Activated T-cell treated with anti-CD3 and anti-CD28 coated beads, Interleukin-2, amount 50 U/mL, for 24 hours (primary cell): ENCODE results near the gene RELT.

Experiments
- DNase-seq: peaks from one replicate; pipeline ENCODE4 v3.0.0-alpha.2; 2020
- H3K27ac Mint-ChIP-seq: 2 replicates; pipeline ENCODE4 v1.8.0; 2020; ENCODE audit warnings: mild to moderate bottlenecking, mixed read lengths
- H3K27me3 Mint-ChIP-seq: 2 replicates; pipeline ENCODE4 v1.8.0; 2020; ENCODE audit warnings: mixed read lengths
- H3K36me3 Mint-ChIP-seq: 2 replicates; pipeline ENCODE4 v1.8.0; 2020; ENCODE audit warnings: low read depth, mixed read lengths
- H3K4me1 Mint-ChIP-seq: 2 replicates; pipeline ENCODE4 v1.8.0; 2020; ENCODE audit warnings: low read depth, mixed read lengths
- H3K4me3 Mint-ChIP-seq: 2 replicates; pipeline ENCODE4 v1.8.0; 2020; ENCODE audit warnings: mild to moderate bottlenecking, moderate library complexity, mixed read lengths
- H3K9me3 Mint-ChIP-seq: 2 replicates; pipeline ENCODE4 v1.8.0; 2020; ENCODE audit warnings: mixed read lengths

The RELT gene

DNA sequence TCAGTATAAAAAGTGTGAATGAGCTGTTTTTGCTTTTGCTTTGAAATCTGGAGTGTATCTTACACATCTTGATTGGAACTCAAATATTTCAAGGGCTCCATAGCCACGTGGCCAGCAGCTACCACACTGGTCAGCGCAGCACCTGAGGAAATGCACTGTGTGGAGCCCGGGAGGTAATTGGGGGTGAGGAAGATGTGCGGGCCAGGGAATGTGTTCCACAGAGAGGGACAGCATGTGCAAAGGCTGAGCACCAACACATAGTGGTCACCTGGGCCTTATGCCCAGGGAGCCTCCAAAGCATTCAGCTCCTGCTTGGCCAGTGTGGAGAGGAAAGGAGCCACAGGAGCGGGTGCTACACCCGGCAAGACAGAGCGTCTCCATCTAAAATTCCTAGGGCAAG is 20.8 kb downstream of the RELT start:
- Mint-ChIP-seq H3K27me3 (no peaks in the 10 kb centered on the region), H3K4me3 (no peak overlapping the region), H3K27ac (no peak overlapping the region), H3K4me1 (no peaks in the 10 kb centered on the region), H3K9me3 (no peaks in the 10 kb centered on the region), H3K36me3 (peaks cover 82% of the 10 kb centered on the region)
- no peak for DNase-seq

GRCh38 chr11:73397468-73398131 is 21.4 kb downstream of the RELT start:
- peak overlapping the region; percentile 47 for H3K27ac Mint-ChIP-seq
- DNase-seq = no peak
- H3K27me3 Mint-ChIP-seq = no peaks in the 10 kb centered on the region
- no peaks in the 10 kb centered on the region for H3K4me1 Mint-ChIP-seq
- H3K9me3 Mint-ChIP-seq = no peaks in the 10 kb centered on the region
- peaks cover 76% of the 10 kb centered on the region for H3K36me3 Mint-ChIP-seq
- H3K4me3 Mint-ChIP-seq = no peak overlapping the region

DNA sequence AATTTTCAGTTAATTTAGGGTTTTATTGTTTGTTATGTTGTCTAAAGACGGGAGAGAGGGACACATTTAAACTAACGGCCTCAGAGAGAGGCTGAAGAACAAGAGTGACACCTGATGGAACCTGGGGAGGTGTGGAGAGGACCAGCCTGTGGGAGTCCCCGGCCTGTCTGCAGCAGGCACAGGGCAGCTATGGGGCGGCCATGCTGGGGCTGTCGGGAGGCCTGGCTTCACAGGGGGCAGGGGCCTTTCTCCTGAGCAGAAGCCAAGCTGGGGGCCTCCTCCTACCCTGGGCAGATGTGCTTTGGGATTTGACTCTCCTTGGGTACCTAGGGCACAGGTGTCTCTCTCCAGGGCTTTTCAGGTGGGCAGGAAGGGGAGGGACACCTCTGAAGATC is 21.9 kb downstream of the RELT start:
- no peak for DNase-seq
- Mint-ChIP-seq H3K9me3 (no peaks in the 10 kb centered on the region), H3K27me3 (no peaks in the 10 kb centered on the region), H3K4me3 (no peak overlapping the region), H3K4me1 (no peaks in the 10 kb centered on the region), H3K36me3 (peaks cover 72% of the 10 kb centered on the region), H3K27ac (peak overlapping the region; percentile 47)

- DNase-seq = no peak
- Mint-ChIP-seq H3K27me3 (no peaks in the 10 kb centered on the region), H3K4me1 (no peaks in the 10 kb centered on the region), H3K4me3 (no peak overlapping the region), H3K36me3 (peaks cover 66% of the 10 kb centered on the region), H3K9me3 (no peaks in the 10 kb centered on the region), H3K27ac (peak overlapping the region; percentile 82)
These were observed 22.5 kb downstream of the RELT start for GRCh38 chr11:73398721-73399120.

DNA sequence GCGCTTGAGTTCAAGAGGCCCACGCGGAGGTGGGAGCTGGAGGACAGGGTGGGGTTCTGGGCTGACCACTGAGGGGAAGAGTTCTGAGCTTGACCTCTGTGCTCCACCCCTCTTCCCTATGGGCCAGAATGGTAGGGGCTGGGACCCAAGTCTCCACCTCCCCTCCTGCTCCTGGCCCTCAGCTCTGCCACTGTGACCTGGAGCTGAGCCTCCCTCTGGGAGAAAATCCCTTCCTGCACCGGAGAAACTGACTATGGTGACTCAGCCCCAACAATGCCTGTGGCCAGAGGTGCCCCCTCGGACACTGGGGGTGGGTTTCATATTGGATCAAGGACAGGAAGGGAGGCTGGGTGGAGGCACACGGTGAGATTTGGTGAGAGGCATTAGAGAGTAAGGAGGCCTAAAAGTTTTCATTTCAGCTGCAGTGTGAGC is 23.0 kb downstream of the RELT start:
- no peaks in the 10 kb centered on the region for H3K9me3 Mint-ChIP-seq
- peaks cover 62% of the 10 kb centered on the region for H3K36me3 Mint-ChIP-seq
- no peak overlapping the region for H3K4me3 Mint-ChIP-seq
- peak; percentile 26 for DNase-seq
- H3K27ac Mint-ChIP-seq = peak overlapping the region; percentile 82
- no peaks in the 10 kb centered on the region for H3K27me3 Mint-ChIP-seq
- no peaks in the 10 kb centered on the region for H3K4me1 Mint-ChIP-seq

DNA sequence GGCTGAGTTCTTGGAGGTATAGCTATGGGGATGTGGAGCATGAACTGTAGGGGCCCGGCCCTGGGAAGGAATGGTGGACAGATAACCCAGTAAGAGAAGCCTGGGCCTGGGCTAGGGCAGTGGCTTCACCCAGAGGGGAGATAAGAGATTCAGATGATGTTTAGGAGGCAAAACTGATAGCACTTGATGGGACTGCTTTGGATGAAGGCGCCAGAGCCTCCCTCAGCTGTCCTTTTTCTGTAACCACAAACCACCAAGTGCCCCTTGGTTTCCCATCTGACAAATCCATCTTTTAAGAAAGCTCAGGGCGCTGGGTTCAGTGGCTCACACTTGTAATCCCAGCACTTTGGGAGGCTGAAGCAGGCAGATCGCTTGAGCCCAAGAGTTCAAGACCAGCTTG is 23.4 kb downstream of the RELT start:
- Mint-ChIP-seq H3K27me3 (no peaks in the 10 kb centered on the region), H3K9me3 (no peaks in the 10 kb centered on the region), H3K4me1 (no peaks in the 10 kb centered on the region), H3K27ac (peak overlapping the region; percentile 82), H3K36me3 (peaks cover 57% of the 10 kb centered on the region), H3K4me3 (no peak overlapping the region)
- DNase-seq = no peak

DNA sequence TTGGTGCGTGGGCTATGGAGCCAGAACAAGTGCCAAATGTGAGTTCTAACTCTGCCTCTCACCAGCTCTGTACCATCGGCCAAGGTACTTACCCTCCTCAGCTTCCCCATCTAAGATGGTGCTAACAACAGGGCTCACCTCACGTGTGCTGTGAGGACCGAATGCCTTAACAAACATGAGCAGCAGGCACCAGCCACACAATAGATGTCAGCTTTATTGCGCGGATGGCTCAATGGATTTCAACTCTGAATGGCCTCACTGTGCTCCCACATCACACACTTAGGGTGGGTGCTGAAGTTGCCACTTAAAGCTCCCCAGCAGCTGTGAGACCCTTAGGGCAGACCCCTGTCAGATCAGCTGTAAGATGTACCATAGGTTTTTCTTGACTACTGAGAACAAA is 24.1 kb downstream of the RELT start:
- Mint-ChIP-seq H3K27me3 (no peaks in the 10 kb centered on the region), H3K36me3 (peaks cover 55% of the 10 kb centered on the region), H3K4me1 (no peaks in the 10 kb centered on the region), H3K4me3 (no peak overlapping the region), H3K27ac (peak overlapping the region; percentile 82), H3K9me3 (no peaks in the 10 kb centered on the region)
- DNase-seq = no peak

DNA sequence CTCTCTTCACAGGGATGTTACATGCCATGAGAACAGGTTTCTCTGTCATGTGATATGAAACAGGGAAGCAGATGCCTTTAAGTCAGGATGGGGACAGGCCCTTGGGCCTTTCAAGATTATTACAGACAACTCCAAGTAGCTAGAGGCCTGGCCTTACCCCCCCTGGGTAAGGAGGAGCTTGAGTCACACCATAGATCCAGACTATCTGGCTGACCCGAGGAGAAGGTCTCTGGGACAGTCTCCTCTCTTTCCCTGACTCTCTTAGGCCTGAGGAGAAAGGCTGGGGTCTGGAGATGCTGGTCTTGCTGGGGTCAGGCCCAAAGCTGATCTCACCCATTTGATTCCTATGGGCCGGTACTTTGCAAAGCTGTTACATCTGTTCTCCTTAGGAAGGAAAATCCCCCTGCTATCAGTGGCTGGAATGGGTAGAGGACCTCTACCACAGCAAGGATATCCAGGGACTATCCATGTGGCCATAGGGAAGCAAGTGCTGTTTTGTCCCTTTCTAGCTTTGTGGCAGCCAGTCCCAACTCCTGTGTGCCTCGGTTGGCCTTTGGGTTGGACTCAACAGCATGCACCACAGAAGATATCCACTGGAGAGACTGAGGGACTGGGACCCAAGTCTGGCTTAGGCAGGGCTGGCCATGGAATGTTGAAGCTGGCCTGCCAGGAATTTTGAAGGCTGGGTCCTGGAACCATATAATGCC is 25.2 kb downstream of the RELT start:
- peak; percentile 27 for DNase-seq
- H3K27ac Mint-ChIP-seq = peak overlapping the region; percentile 61

GRCh38 chr11:73401924-73402833 is 26.0 kb downstream of the RELT start:
- Mint-ChIP-seq H3K4me1 (no peaks in the 10 kb centered on the region), H3K27me3 (no peaks in the 10 kb centered on the region), H3K36me3 (peaks cover 52% of the 10 kb centered on the region)

More for the DNA sequence above, 25.2 kb downstream of the RELT start:
- Mint-ChIP-seq H3K36me3 (peaks cover 55% of the 10 kb centered on the region), H3K4me3 (no peak overlapping the region), H3K27me3 (no peaks in the 10 kb centered on the region), H3K4me1 (no peaks in the 10 kb centered on the region), H3K9me3 (no peaks in the 10 kb centered on the region)

DNA sequence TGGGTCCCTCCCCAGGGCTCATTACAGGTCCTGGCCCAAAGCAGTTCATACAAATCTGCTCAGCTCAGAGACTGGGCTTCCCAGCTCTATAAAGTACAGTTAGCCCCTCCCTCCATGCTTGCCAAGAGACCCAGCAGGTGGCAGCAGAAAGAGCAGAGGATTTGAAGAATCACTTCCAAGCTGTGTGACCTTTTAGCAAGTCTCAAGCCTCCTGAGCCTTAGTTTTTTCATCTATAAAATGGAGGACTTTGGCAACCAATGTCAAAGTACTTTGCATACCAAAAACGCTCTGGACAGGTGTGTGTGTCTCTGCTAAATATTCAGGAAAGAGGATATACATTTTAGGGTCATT is 26.6 kb downstream of the RELT start:
- Mint-ChIP-seq H3K27ac (peak overlapping the region; percentile 17), H3K9me3 (no peaks in the 10 kb centered on the region), H3K4me3 (no peak overlapping the region), H3K36me3 (peaks cover 52% of the 10 kb centered on the region), H3K27me3 (no peaks in the 10 kb centered on the region), H3K4me1 (no peaks in the 10 kb centered on the region)
- peak; percentile 31 for DNase-seq

More at GRCh38 chr11:73401924-73402833, 26.0 kb downstream of the RELT start:
- Mint-ChIP-seq H3K9me3 (no peaks in the 10 kb centered on the region), H3K27ac (peak overlapping the region; percentile 47), H3K4me3 (no peak overlapping the region)
- DNase-seq = peak; percentile 29

DNA sequence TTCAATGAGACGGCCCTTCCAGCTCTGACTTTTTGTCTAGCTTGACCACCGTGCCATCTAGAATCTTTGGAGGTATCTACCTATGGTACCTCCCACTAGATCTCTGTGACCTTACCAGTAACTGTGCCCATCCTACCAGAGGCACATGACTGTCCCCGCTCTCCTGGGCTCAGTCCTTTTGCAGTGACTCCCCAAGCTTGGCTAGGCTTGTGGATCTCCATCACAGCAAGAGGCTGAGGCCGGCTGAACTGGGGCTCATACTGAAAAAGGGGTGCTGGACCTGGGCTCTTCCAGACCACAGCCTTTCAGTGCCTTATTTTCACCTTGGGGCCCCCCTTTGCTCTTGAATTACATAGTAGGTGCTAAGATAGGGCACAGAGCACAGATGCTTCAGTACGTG is 27.3 kb downstream of the RELT start:
- no peak for DNase-seq
- Mint-ChIP-seq H3K27me3 (no peaks in the 10 kb centered on the region), H3K4me3 (no peak overlapping the region), H3K27ac (peak overlapping the region; percentile 27), H3K36me3 (peaks cover 52% of the 10 kb centered on the region), H3K9me3 (no peaks in the 10 kb centered on the region), H3K4me1 (no peaks in the 10 kb centered on the region)

DNA sequence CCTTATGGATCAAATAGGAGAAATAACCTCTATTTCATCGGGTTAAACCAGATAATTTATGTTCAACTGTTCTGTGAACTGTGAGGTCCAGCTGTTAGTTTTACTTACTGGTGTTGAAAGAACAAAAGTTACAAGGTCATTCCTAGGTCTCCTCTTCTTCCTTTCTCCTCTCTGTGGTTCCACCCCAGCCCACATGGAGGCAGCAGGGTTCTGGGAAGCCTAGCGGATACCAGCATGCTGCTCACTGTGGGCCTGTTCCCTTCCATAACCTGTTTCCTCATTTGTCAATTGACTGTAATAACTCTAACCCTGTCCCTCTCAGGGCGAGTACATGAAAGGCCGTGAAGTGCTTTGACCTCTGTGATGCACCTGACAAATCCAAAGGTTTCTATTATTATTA is 27.8 kb downstream of the RELT start:
- H3K4me1 Mint-ChIP-seq = no peaks in the 10 kb centered on the region

DNA sequence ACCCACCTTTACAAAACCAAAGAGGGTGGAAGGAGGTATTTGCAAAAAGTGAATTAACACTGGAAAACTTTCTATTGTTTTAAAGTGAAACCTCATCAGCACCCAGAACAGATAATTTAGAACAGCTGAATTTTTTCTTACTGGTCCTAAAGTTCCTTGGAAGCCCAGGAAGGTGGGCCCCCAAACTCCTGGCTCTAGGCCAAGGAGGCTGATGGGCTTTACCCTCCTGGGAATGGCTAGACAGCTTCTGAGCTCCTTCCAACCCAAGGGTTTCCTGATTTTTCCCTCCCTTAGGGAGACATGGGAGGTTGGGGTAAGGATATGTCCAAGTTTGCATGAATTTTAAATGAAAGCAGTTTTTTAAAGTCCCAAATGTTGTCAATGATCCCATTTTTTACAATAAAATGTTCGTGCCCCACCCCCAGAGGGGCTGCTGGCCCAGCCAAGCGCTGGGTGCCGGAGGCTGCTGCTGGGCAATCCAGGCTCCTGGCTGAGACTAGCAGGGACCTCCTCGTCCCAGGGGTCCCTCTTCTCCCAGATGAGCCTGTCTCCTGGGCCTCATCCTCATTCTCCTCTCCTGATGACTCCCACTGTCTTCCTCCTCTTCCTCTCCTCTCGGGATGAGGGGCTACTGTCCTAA is 28.4 kb downstream of the RELT start:
- Mint-ChIP-seq H3K27ac (no peak overlapping the region), H3K27me3 (no peaks in the 10 kb centered on the region), H3K4me1 (no peaks in the 10 kb centered on the region), H3K36me3 (peaks cover 51% of the 10 kb centered on the region), H3K4me3 (no peak overlapping the region), H3K9me3 (no peaks in the 10 kb centered on the region)
- no peak for DNase-seq

More for the DNA sequence above, 27.8 kb downstream of the RELT start:
- DNase-seq = no peak
- no peak overlapping the region for H3K4me3 Mint-ChIP-seq
- no peak overlapping the region for H3K27ac Mint-ChIP-seq
- no peaks in the 10 kb centered on the region for H3K9me3 Mint-ChIP-seq
- H3K27me3 Mint-ChIP-seq = no peaks in the 10 kb centered on the region
- peaks cover 51% of the 10 kb centered on the region for H3K36me3 Mint-ChIP-seq

DNA sequence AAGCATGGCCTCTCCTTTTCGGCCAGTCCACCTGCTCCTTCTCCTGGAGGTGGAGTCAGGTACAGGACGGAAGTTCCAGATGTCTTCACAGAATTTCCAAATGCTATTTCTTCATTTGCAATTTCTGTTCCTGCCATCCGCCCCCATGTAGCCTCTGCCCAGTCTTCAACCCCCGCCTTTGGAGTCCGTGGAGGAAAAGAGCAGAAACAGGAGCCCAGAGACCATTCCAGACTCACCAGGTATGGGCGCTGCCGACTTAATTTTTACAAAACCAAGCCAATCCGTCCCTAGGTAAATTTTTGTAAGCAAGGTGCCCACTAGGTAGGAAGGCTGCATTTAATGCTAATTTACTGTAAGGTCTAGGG is 28.9 kb downstream of the RELT start:
- Mint-ChIP-seq H3K27ac (no peak overlapping the region), H3K4me1 (no peaks in the 10 kb centered on the region), H3K4me3 (no peak overlapping the region), H3K27me3 (no peaks in the 10 kb centered on the region), H3K36me3 (peaks cover 54% of the 10 kb centered on the region), H3K9me3 (no peaks in the 10 kb centered on the region)
- DNase-seq = no peak
